Pulmonary artery endothelial cell (primary cell): ENCODE data around the gene CD164L2. TPM values are rescaled to one million over a fixed set of nuclear protein-coding genes. Genes with fewer than 3 reads are reported as not detected.
"Not testable (repeated sequence)": the region's sequence is repeated elsewhere in the genome, so short reads cannot be mapped to it uniquely, and the experiment has no call there.

Experiments
- DNase-seq: peaks from one replicate; pipeline ENCODE4 v3.0.0-alpha.2; 2011; ENCODE audit warnings: low read depth, low spot score
- total RNA-seq: library from RNA; depleted of rRNA; stranded (reverse); fragments of >200 nt; gene quantifications from 2 replicates; pipeline ENCODE4 v1.2.3, GENCODE V29; 2014

The CD164L2 gene
- total RNA-seq, 1 donor from 2014 or later, result not detected

DNA sequence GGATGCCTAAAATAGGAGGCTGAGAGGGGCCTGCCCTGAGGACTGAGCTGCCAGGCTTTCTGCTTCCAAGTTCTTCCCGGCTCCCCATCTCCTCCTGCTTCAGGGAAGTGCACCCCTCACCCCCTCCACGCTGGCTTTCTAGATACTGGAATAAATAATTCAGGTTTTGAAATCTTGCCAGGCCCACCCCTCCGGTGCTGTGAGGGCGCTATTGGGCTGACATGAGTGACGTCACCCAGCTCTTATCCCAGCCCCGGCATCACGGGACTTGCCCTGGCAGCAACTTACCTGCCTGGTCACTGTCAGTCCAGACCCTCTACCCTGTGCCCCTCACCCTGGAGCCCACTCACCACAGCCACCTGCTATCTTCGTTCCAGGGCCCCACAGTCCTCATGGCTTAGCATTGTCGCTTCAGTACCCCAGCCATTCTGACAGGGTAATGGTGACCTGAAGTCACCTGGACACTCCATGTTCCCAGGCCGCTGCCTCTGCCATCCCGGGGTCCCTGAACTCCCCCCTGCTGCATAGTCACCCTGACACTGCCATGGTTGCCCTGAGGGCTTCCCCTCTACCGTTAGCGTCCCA lies 8.5 kb upstream of the CD164L2 start:
- DNase-seq, result no peak

- no peak for DNase-seq
Observed at GRCh38 chr1:27388337-27389005, 5.3 kb upstream of the CD164L2 start.

DNA sequence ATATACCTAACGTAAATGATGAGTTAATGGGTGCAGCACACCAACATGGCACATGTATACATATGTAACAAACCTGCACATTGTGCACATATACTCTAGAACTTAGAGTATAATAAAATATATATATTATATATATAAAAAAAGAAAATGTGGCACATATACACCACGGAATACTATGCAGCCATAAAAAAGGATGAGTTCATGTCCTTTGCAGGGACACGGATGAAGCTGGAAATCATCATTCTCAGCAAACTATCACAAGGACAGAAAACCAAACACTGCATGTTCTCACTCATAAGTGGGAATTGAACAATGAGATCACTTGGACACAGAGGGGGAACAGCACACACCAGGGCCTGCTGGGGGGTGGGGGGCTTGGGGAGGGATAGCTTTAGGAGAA lies 1.7 kb upstream of the CD164L2 start:
- not testable (repeated sequence) for DNase-seq

GRCh38 chr1:27383661-27384060 lies 528 bp upstream of the CD164L2 start:
- DNase-seq, result no peak

- DNase-seq, result no peak
Observed at GRCh38 chr1:27381969-27382762, 967 bp downstream of the CD164L2 start.

DNA sequence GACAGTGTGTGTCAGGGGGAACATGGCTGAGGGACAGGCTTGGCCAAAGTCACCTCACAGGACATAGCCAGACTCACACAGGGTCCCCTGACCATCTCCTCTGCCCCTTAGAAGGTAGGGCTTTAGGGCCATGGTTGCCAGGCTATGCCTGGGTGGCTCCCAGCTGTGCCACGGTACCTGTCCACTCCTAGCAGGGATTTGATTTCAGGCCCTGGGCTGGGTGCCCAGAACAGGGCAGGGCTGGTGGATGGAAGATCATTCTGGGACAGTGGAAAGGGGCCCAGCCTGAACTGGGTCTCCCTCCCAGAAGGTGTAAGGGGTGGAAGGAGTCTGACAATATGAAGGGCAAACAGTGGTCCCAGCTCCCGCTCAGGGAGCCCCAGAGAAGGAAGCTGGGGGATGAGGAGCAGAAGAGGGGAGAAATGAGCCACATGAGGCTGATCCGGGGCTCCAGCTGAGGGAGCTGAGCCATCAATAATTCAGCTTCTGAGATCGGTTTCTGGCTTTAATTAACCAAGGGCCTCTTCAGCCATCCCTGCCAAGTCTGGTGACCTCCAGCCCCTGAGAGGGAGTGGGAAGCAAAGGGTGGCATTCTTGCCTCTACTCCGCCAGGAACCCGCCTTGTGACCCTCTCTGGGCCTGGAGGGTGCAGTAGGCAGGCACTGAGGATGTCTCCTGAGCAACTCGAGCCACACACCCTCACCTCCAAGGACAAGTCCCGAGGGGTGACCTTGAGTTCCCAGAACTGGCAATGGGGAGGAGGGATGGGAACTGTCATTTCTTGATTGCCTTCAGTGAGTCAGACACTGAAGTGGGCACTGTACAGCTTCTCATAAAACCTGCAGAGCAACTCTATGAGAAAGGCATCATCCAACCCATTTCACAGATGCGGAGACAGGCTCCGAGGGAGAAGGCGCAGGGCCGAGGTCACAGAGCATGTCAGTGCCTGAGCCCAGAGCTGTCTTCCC lies 2.1 kb downstream of the CD164L2 start:
- DNase-seq, result no peak

DNA sequence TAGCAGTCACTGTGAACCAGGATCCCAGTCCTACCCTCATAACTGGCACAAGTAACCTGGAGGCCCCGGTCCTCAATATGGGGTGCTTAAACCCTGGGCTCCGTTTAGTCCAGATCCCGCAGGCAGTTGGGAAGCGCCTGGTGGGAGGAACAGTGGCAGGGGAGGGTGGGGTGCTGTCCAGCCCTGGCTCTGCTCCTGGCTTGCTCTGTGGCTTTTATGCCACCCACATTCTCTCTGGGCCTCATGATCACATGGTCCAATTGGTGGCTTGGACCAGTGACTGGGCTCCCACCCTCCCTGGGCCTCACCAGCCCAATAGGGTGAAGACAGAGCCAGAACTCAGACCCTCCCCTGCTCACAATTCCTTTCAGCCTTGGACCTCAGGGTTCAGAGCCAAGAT lies 2.9 kb downstream of the CD164L2 start:
- DNase-seq, result no peak

- no peak for DNase-seq
Observed at GRCh38 chr1:27379564-27380122, 3.5 kb downstream of the CD164L2 start.

GRCh38 chr1:27377760-27378495 lies 5.2 kb downstream of the CD164L2 start:
- no peak for DNase-seq

GRCh38 chr1:27374362-27375086 lies 8.6 kb downstream of the CD164L2 start, which contains the start of gene FCN3:
FCN3 (minus strand) TSS chr1:27374824; CDS start chr1:27374818, 6 bp downstream.
- no peak for DNase-seq

- no peak for DNase-seq
Observed at GRCh38 chr1:27372808-27373690, 10.1 kb downstream of the CD164L2 start.

- no peak for DNase-seq
Observed at GRCh38 chr1:27372022-27372807, 10.9 kb downstream of the CD164L2 start.

DNA sequence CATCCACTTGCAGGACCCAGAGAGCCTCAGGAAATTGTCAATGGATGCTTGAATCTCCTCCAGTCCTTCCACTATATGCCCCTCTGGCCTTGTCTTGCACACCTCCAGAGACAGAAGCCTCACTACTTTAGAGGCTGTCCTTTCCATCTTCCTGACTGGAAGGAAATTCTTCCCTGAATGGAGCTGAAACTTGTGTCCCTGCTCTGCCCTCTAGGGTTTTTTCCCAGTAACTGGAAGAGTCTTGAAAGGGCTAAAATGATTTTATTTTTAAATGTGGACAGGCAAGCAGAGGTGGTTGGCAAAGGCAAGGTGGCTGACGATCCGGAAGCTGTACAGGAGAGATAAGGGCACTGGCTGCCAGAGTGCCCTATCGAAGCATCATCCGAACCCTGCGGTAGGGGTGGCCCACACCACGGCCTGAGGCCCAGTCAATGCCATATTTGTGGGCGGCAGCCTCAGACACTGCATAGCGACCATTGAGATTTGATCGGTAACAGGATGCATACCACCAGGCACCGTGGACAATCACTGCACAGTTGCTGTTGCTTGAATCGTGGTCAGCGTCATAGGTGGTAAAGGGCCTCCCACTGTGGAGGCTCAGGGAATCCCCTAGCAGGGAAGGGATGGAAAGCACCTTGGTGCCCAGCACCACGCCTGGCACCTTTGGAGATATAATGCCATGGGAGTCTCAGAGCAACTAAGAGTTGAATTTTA lies 14.1 kb downstream of the CD164L2 start:
- DNase-seq, result no peak

DNA sequence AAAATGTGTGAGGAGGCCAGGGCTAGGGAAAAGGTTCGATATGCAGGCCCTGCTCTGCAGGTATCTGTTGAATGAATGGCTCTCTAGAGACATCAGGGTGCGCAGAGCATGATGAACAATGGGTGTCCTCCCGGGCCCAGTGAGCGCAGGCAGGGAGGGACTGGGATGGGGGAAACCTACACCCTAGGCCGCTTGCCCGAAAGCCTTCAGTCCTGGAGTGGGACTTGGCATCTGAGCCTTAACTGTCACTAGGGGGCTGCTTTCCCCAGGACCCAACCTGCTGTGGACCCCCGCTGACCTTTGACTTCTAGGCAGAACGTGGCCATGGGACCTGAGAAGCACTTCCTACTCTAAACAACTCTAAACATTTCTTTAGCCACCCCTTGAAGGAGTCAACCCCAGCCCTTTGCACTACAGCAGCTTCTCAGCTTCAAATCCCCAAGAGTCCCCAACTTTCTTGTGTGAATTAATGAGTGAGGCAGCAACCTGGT lies 15.9 kb downstream of the CD164L2 start:
- DNase-seq, result no peak

GRCh38 chr1:27366411-27367159 lies 16.5 kb downstream of the CD164L2 start, which contains the start of gene MAP3K6:
MAP3K6 (minus strand) TSS chr1:27366961; CDS start chr1:27366597, 364 bp downstream.
- DNase-seq, result no peak

- DNase-seq, result peak; percentile 30
Observed at GRCh38 chr1:27366113-27366410, 17.1 kb downstream of the CD164L2 start.
